GM21526 (cell line): Measurements from ENCODE around the gene KCNIP2.

Source experiments
- ATAC-seq: cut with Tn5 transposase; IDR thresholded peaks from one replicate; pipeline ENCODE4 v1.9.1; 2021; ENCODE audit warnings: moderate library complexity; ENCODE audit not compliant: unreplicated experiment, low FRiP score

KCNIP2 gene

GRCh38 chr10:101843032-101844021 is at the start of gene KCNIP2:
Gene KCNIP2, minus strand, starts transcription at chr10:101843800. Its CDS starts 232 bp downstream, at chr10:101843568.
- ATAC-seq = no peak

DNA sequence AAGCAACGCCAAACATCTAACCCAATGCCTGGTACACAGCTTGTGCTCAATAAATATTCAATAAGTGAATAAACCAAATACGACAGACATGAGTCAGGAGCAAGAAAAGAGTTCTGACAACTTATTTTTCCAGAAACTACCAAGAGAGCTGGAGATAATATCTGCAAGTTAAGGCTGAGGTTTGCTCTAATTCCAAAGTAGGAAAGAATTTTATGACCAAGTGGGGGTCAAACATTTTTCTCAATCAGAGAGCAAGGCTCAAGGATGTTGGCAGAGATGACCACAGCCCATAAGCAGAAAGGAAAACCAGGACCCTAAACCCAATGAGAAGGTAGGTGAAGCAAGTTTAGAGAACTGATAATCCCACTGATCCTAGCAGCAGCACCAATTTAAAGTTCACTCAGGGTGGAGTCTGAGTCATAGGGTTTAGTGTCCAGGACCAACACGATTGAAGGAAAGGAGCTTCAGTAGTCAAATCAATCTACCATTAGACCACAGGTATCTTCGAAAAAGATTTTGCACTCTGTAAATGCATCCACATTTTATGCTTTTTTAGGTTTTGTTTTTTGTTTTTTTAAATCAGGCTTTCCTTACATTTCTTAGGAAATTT is 49.3 kb upstream of the KCNIP2 start:
- no peak for ATAC-seq

DNA sequence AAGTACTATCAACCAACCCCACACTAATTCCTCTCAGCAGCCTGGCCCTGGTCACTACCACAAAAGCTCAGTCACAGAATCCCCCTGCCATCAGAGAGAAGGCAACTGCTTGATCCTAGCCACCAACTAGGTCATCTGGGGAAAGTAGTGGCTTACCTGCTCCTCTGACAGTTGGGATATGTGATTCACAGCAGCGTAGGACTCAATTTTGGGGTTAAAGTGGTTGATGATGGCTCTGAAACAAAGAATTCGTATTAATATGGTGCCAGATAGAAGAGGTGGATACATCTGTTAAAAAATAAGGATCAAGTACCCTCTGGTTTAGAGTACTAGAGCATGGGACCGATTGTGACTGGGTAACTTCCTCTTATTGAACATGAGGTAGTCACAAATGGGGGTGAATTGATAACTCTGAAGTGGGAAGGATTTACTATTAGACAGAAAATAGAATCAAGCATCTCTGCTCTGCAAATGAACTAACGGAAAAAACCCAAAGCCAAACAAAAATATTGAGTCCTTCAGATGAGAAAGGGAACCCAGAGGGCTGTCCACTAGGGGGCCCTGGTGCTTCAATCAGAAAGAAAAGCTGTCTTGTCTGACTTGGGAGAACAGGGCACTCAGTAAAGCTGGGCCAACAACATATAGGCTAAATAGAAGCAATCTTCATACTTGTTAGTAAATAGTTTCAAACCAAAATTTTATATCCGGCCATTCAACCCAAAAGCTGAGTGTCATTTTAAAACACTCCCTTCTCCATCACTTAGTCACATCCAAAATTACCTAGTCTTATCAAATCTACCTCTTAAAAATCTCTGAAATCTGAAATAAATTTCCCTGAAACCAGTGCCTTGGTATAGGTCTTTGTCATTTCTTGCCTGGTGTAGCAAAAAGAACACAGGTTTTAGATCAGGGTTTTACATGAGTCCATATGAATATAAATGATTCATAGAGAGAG is 45.9 kb upstream of the KCNIP2 start:
- no peak for ATAC-seq

DNA sequence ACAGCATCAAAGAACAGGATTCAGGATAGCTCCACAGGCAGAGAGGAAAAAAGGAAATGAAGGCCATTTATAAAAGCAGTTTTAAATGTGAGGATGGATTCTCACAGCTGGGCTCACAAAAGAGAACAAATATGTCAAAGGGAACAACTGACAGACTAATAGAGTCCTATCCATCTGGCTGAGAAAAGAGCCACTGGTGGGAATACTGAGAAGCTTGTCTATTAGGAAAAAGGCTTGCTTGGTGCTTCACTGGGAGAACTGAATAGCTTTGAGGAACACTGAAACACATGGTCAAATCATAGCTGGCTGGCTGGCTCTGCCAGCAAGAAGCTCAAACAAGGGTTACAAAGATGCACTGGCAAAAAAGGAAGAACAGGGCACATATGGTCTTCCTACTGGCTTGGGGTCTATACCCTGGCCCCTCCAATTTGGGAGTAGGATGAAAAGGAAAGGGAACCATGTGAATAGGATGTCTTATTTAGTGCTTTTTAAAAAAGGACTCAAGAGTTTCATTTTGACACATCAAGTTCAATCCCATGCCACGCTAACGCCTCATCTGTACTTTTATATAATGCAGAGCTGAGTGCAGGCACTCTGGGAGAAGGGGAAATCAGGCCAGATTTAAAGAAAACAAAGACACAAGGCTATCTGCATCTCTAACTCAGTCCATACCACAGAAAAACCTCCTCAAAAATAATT is 44.8 kb upstream of the KCNIP2 start:
- ATAC-seq = no peak

DNA sequence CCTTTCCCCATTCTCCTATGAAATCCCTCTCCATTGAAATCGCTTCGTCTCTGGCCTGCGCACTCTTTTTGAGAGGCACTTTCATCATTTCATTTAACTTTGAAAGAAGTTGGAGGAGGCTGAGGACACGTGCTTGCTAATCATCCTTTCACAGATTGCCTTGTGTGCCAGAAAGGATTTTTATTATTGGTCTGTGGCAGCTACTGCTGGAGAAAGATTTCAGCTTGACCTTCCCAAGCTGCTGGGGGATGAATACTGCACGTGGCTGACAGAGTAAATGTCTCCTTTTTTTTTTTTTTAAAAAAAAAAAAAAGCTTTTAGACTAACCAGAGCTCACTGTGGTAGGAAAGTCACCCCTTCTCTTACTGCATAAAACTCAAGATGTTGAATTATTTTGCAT is 44.2 kb upstream of the KCNIP2 start:
- ATAC-seq = no peak

DNA sequence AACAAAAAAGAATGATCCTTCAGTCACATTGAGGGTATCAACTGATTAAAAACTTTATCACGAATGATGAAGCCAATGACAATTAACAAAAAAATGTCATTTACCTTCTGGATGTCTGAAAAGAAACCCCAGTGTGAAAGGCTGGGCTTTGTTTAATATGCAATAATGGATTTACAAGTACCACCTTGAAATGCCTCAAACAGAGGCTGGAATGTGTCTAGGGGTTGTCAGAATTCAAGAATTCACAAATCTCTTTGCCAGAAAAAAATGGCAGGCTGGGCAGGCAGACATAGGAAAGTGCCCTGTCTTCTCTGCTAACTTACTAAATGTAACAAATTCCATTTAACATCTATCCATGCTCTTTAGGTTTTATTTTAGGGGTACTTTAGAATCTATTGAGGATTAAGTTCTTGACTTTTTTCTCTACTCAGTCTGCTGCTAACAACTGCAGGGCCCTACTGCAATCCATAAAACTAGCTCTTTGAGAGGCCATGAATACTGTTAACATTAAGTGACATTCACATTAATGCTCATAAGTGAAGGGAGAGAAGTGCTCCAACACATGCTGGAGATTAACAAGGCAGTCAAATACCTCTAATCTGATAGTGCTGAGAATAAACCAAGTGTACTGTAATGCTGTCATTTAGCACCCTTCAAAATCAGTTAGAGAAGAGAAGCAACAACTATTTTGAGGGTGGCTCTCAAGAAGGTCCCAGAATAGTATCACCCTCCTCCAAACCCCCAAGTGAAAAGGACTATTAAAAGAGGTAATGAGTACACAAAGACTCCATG is 43.1 kb upstream of the KCNIP2 start:
- ATAC-seq = no peak

DNA sequence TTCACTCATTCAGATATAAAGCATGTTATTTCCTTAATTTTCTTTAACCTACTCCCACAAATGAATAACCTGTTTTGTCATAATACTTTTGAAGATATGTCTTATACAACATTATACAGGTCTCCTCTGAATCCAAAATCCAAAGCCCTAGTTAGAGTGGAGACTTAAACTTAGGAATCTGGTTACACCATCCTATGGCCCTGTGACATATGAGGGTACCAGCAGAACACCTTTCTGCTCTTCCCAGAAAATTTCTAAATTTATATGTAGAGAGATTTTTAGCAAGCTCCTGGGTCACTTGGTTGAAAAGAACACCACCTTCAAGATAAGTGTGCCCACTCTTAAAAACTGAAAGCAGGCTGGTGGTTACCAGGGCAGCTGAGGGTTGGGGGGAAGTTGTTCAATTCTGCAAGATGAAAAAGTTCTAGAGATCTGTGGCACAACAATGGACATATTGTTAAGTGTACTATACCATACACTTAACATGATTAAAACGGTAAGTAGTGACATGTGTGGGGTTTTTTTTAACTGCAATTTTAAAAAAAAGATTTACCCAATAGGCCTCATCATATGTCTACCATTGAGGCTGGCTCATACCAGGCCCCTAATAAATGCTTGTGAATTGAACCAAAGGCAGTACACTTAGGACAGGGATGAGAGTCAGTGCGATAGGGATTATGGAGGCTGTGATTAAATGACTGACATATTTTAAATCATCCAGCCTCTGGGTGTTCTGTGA is 37.6 kb upstream of the KCNIP2 start:
- no peak for ATAC-seq

- no peak for ATAC-seq
Measured at GRCh38 chr10:101880232-101880573, 36.6 kb upstream of the KCNIP2 start.

GRCh38 chr10:101879456-101880231 is 36.0 kb upstream of the KCNIP2 start:
- ATAC-seq = no peak

- no peak for ATAC-seq
Measured at GRCh38 chr10:101878869-101879268, 35.3 kb upstream of the KCNIP2 start.

- ATAC-seq = no peak
Measured at GRCh38 chr10:101875068-101875688, 31.6 kb upstream of the KCNIP2 start.

DNA sequence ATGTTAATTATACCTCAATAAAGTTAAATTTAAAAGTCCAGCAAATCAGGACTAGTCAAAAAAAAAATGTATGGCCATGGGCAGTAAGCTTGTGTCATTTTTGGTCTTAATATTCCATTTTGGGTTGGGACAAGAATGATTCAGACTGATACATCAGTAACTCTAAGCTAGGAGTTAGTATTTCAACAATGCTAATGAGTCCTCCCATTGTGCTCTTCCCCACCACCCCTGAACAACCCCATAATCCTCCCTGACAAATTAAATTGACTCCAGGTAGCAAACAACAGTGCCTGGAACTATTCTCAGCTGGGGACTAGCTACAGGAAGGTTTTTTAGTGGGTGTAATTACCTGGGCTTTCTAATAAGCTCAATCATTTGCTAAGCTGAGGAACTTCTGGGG is 30.7 kb upstream of the KCNIP2 start:
- no peak for ATAC-seq

DNA sequence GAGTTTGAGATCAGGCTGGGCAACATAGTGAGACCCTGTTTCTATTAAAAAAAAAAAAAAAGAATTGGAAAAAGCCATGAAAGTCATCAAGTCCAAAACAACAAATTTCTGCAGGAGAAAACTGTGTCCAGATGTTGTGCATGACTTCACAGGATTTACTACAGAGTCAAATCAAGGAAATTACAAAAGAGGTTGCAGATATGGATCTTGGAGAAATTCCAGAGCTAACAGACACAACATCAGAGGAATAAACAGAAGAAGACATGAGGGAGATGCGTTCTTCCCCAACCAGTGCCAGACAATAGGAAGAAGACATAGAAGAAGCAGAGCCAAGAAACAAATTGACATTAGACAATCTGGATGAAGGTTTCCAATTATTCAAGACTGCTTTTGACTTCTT is 24.3 kb upstream of the KCNIP2 start:
- ATAC-seq = no peak

DNA sequence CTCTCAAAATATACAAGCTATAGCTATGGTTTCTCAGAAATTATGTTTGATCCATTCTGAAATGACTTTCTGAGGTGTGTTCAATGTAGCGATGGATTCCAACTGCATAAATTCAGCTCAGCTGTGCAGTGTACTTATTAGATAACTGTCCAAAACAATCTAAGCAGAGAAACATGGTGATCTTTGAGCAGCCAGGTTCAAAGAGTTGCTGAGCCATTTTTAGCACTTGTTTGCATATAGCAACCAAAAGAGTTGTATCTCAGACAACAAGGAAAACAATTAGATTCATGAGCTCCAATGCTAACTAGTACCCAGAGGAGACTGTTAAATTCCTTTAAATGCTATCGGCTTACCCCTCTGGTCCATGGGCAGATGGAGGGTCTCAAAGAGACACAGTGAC is 15.9 kb upstream of the KCNIP2 start:
- ATAC-seq = no peak

DNA sequence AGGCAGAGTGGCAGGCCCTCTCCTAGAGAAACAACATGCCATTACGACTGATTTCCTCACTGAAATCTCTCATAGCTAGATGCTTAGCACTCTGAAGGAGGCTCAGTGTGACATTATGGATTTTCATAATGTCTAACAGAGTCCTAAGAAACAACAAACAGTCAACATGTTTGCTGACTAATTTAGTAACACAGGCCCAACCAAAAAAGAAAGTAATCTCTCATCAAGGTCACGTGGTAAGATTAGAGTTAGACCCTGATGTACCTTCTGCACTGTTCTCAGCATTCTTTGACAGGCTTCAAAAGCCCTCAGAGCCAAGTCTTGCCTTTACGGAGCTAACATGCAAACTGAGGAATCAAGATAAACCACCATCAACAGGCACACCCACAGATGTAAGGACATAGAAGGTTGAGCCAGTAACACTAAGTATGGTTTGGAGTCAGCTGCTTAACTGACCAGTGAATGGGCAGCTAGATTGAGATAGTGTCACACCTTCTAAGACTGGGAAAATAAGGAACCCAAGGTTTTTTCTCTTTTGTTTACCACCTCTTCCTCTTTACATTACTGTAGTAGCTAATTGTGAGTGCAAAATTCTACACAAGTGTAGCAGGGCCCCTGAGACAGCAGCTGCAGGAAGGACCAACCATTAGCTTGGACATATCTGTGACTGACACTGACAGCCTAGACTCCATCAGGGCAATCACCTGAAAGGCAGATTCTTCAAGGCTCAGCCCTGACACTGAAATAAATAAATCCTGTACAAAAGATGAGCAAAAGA is 15.3 kb upstream of the KCNIP2 start:
- peak; percentile 66 for ATAC-seq

DNA sequence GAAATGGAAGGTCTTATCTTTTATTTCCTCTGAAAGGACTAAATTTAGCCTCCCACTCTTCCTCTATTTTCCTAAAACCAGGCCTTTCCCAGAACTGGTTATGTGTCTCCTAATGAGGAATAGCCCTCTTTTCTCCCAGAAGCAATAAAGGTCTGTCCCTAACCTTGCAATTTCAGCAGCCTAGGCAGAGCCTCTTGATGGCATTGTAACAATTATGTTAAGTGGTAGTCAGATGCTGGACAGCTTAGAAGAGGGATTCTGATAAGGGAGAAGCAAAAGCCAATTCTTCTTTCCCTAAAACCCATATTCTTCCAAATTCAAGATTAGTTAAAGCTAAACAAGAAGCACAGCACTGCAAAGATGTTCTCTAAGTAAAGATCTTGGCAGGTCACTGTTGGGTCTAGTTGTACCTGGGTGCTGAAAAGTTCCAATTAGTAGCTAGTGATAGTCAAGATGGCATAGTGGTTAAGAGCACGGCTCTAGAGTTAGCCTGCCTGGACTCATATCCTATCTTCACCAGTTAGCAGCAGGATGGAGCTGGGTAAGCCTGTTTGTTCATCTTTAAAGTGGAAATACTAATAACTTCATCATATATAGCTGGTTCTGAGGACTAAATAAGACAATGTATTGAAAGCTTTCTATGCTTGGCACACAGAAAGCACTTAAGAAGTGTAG is 14.3 kb upstream of the KCNIP2 start:
- no peak for ATAC-seq
